ENCODE results near the gene FLNB. TPM values are rescaled to one million over a fixed set of nuclear protein-coding genes. Genes with fewer than 3 reads are reported as not detected.

The FLNB gene
- polyA plus RNA-seq, 1 donor from 2014 or later = 10.3 TPM

DNA sequence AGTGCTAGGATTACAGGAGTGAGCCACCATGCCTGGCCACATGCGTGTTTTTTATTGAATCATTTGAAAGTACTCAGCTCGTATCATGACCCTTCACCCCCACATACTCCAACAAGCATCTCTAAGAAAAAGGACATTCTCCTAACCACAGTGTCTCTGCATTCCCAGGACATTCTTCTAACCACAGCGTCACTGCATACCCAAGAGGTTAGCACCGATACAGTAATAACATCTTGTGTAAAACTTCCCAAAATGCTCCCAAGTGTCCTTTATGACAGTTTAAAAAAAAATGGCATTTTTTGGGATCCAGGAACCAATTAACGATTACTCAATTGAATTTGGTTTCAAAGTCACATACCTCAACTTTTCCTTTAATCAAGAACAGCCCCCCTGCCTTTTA is 39.6 kb downstream of the FLNB start:
- Histone ChIP-seq H3K27me3 (ENCODE audit: insufficient read depth, low read depth, low read length) (no peaks in the 10 kb centered on the region), H3K36me3 (ENCODE audit: insufficient read depth, low read length) (no peaks in the 10 kb centered on the region), H3K27ac (ENCODE audit: low read length) (no peak overlapping the region), H3K79me2 (replicated peaks; ENCODE audit: insufficient read depth, low read length) (no peaks in the 10 kb centered on the region), H3K9me2 (ENCODE audit: insufficient read depth, low read length) (no peaks in the 10 kb centered on the region), H3K4me2 (ENCODE audit: low read length) (no peak overlapping the region), H3F3A (ENCODE audit: insufficient read depth, low read length, poor library complexity, severe bottlenecking) (no peaks in the 10 kb centered on the region), H3K4me3 (ENCODE audit: low read length) (no peak overlapping the region), H3K9me3 (ENCODE audit: low read length) (no peaks in the 10 kb centered on the region), H2AFZ (ENCODE audit: low read depth, low read length) (no peak overlapping the region), H3K9ac (ENCODE audit: low read length) (no peak overlapping the region), H4K20me1 (ENCODE audit: insufficient read depth) (no peaks in the 10 kb centered on the region)
- TF ChIP-seq TAF1 (IDR thresholded peaks at IDR 0.05; ENCODE audit: low read depth) = no peak
- TF ChIP-seq MXI1 (conservative IDR thresholded peaks at IDR 0.05; ENCODE audit: poor library complexity, severe bottlenecking) = no peak
- no peak for TF ChIP-seq POLR2AphosphoS5 (IDR thresholded peaks at IDR 0.05)
- no peak for TF ChIP-seq RAD21 (conservative IDR thresholded peaks at IDR 0.05)
- TF ChIP-seq, protein P1, sequence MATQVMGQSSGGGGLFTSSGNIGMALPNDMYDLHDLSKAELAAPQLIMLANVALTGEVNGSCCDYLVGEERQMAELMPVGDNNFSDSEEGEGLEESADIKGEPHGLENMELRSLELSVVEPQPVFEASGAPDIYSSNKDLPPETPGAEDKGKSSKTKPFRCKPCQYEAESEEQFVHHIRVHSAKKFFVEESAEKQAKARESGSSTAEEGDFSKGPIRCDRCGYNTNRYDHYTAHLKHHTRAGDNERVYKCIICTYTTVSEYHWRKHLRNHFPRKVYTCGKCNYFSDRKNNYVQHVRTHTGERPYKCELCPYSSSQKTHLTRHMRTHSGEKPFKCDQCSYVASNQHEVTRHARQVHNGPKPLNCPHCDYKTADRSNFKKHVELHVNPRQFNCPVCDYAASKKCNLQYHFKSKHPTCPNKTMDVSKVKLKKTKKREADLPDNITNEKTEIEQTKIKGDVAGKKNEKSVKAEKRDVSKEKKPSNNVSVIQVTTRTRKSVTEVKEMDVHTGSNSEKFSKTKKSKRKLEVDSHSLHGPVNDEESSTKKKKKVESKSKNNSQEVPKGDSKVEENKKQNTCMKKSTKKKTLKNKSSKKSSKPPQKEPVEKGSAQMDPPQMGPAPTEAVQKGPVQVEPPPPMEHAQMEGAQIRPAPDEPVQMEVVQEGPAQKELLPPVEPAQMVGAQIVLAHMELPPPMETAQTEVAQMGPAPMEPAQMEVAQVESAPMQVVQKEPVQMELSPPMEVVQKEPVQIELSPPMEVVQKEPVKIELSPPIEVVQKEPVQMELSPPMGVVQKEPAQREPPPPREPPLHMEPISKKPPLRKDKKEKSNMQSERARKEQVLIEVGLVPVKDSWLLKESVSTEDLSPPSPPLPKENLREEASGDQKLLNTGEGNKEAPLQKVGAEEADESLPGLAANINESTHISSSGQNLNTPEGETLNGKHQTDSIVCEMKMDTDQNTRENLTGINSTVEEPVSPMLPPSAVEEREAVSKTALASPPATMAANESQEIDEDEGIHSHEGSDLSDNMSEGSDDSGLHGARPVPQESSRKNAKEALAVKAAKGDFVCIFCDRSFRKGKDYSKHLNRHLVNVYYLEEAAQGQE (IDR thresholded peaks at IDR 0.05; ENCODE audit: borderline replicate concordance) = no peak
- TF ChIP-seq EZH2 (IDR thresholded peaks at IDR 0.05; ENCODE audit: borderline replicate concordance, insufficient read depth, low read length, poor library complexity, severe bottlenecking) = no peak
- TF ChIP-seq SMC3 (conservative IDR thresholded peaks at IDR 0.05; ENCODE audit: poor library complexity) = no peak
- TF ChIP-seq, protein P2, sequence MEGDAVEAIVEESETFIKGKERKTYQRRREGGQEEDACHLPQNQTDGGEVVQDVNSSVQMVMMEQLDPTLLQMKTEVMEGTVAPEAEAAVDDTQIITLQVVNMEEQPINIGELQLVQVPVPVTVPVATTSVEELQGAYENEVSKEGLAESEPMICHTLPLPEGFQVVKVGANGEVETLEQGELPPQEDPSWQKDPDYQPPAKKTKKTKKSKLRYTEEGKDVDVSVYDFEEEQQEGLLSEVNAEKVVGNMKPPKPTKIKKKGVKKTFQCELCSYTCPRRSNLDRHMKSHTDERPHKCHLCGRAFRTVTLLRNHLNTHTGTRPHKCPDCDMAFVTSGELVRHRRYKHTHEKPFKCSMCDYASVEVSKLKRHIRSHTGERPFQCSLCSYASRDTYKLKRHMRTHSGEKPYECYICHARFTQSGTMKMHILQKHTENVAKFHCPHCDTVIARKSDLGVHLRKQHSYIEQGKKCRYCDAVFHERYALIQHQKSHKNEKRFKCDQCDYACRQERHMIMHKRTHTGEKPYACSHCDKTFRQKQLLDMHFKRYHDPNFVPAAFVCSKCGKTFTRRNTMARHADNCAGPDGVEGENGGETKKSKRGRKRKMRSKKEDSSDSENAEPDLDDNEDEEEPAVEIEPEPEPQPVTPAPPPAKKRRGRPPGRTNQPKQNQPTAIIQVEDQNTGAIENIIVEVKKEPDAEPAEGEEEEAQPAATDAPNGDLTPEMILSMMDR (IDR thresholded peaks at IDR 0.05; ENCODE audit: poor library complexity, severe bottlenecking) = no peak
- TF ChIP-seq EP300 (conservative IDR thresholded peaks at IDR 0.05; ENCODE audit: poor library complexity, severe bottlenecking) = no peak

GRCh38 chr3:58048301-58048700 is 40.1 kb downstream of the FLNB start:
- Histone ChIP-seq H3K27ac (ENCODE audit: low read length) (no peak overlapping the region), H3K4me3 (ENCODE audit: low read length) (no peak overlapping the region), H4K20me1 (ENCODE audit: insufficient read depth) (no peaks in the 10 kb centered on the region), H3K79me2 (replicated peaks; ENCODE audit: insufficient read depth, low read length) (no peaks in the 10 kb centered on the region), H3K27me3 (ENCODE audit: insufficient read depth, low read depth, low read length) (no peaks in the 10 kb centered on the region), H3K9ac (ENCODE audit: low read length) (no peak overlapping the region), H2AFZ (ENCODE audit: low read depth, low read length) (no peak overlapping the region), H3F3A (ENCODE audit: insufficient read depth, low read length, poor library complexity, severe bottlenecking) (no peaks in the 10 kb centered on the region), H3K4me2 (ENCODE audit: low read length) (no peak overlapping the region), H3K9me2 (ENCODE audit: insufficient read depth, low read length) (no peaks in the 10 kb centered on the region), H3K9me3 (ENCODE audit: low read length) (no peaks in the 10 kb centered on the region), H3K36me3 (ENCODE audit: insufficient read depth, low read length) (no peaks in the 10 kb centered on the region)
- TF ChIP-seq MXI1 (conservative IDR thresholded peaks at IDR 0.05; ENCODE audit: poor library complexity, severe bottlenecking) (no peak), EP300 (conservative IDR thresholded peaks at IDR 0.05; ENCODE audit: poor library complexity, severe bottlenecking) (no peak), TAF1 (IDR thresholded peaks at IDR 0.05; ENCODE audit: low read depth) (no peak), RAD21 (conservative IDR thresholded peaks at IDR 0.05) (no peak), SMC3 (conservative IDR thresholded peaks at IDR 0.05; ENCODE audit: poor library complexity) (no peak), POLR2AphosphoS5 (IDR thresholded peaks at IDR 0.05) (no peak), EZH2 (IDR thresholded peaks at IDR 0.05; ENCODE audit: borderline replicate concordance, insufficient read depth, low read length, poor library complexity, severe bottlenecking) (no peak)
- TF ChIP-seq, protein P2 (IDR thresholded peaks at IDR 0.05; ENCODE audit: poor library complexity, severe bottlenecking) = no peak
- TF ChIP-seq, protein P1 (IDR thresholded peaks at IDR 0.05; ENCODE audit: borderline replicate concordance) = no peak
